ENCODE results near the gene LIX1L. TPM values are rescaled to one million over a fixed set of nuclear protein-coding genes. Genes with fewer than 3 reads are reported as not detected.
A peak's percentile ranks its signal among the peaks of the same experiment; 100 is the strongest.

The LIX1L gene
- total RNA-seq, 1 donor from 2014 or later, result 52.2 TPM

DNA sequence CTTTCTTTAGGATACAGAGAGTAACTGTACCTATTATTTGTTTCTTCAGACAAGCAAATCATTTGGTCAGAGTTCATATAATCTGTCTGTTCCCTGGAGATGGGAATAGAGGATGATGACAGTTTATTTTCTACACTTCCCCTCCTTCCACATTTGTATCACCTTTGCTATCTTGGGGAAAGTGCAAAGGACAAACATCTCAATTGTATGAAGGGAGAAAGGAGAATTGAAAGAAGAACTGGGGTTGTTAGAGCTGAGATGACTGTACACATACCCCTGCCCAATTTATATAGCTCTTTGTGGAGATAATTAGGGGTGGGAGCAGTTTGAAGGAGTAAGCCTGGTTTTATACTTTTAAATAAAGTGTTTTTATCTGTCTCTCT is 20.6 kb upstream of the LIX1L start:
- no peak for TF ChIP-seq CTCF (IDR thresholded peaks at IDR 0.05)
- no peaks in the 10 kb centered on the region for H3K36me3 Mint-ChIP-seq (ENCODE audit: unreplicated experiment)

GRCh38 chr1:145977486-145978470 is 20.0 kb upstream of the LIX1L start:
- Mint-ChIP-seq H3K27ac (ENCODE audit: unreplicated experiment) (no peak overlapping the region), H3K4me3 (ENCODE audit: unreplicated experiment) (peak overlapping the region; percentile 24), H3K9me3 (ENCODE audit: unreplicated experiment) (no peaks in the 10 kb centered on the region), H3K36me3 (ENCODE audit: unreplicated experiment) (no peaks in the 10 kb centered on the region), H3K27me3 (ENCODE audit: unreplicated experiment) (no peaks in the 10 kb centered on the region), H3K4me1 (ENCODE audit: unreplicated experiment) (peaks cover 6% of the 10 kb centered on the region)
- peak; percentile 88 for TF ChIP-seq CTCF (IDR thresholded peaks at IDR 0.05)
- DNase-seq (ENCODE audit: extremely low spot score, unreplicated experiment), result peak; percentile 87

More for the DNA sequence above, 20.6 kb upstream of the LIX1L start:
- no peaks in the 10 kb centered on the region for H3K9me3 Mint-ChIP-seq (ENCODE audit: unreplicated experiment)
- H3K4me3 Mint-ChIP-seq (ENCODE audit: unreplicated experiment), result no peak overlapping the region
- no peak for DNase-seq (ENCODE audit: extremely low spot score, unreplicated experiment)
- H3K4me1 Mint-ChIP-seq (ENCODE audit: unreplicated experiment), result peaks cover 6% of the 10 kb centered on the region
- no peaks in the 10 kb centered on the region for H3K27me3 Mint-ChIP-seq (ENCODE audit: unreplicated experiment)
- no peak overlapping the region for H3K27ac Mint-ChIP-seq (ENCODE audit: unreplicated experiment)

GRCh38 chr1:145977016-145977415 is 19.2 kb upstream of the LIX1L start:
- Mint-ChIP-seq H3K27ac (ENCODE audit: unreplicated experiment) (no peak overlapping the region), H3K4me3 (ENCODE audit: unreplicated experiment) (no peak overlapping the region), H3K9me3 (ENCODE audit: unreplicated experiment) (no peaks in the 10 kb centered on the region), H3K36me3 (ENCODE audit: unreplicated experiment) (no peaks in the 10 kb centered on the region), H3K27me3 (ENCODE audit: unreplicated experiment) (no peaks in the 10 kb centered on the region), H3K4me1 (ENCODE audit: unreplicated experiment) (peaks cover 10% of the 10 kb centered on the region)
- DNase-seq (ENCODE audit: extremely low spot score, unreplicated experiment), result no peak
- TF ChIP-seq CTCF (IDR thresholded peaks at IDR 0.05), result no peak

GRCh38 chr1:145975216-145975615 is 17.4 kb upstream of the LIX1L start:
- no peaks in the 10 kb centered on the region for H3K27me3 Mint-ChIP-seq (ENCODE audit: unreplicated experiment)
- H3K9me3 Mint-ChIP-seq (ENCODE audit: unreplicated experiment), result no peaks in the 10 kb centered on the region
- peaks cover 2% of the 10 kb centered on the region for H3K36me3 Mint-ChIP-seq (ENCODE audit: unreplicated experiment)
- no peak for TF ChIP-seq CTCF (IDR thresholded peaks at IDR 0.05)
- no peak for DNase-seq (ENCODE audit: extremely low spot score, unreplicated experiment)
- H3K27ac Mint-ChIP-seq (ENCODE audit: unreplicated experiment), result no peak overlapping the region
- H3K4me3 Mint-ChIP-seq (ENCODE audit: unreplicated experiment), result no peak overlapping the region
- H3K4me1 Mint-ChIP-seq (ENCODE audit: unreplicated experiment), result peaks cover 10% of the 10 kb centered on the region

GRCh38 chr1:145974721-145975120 is 16.9 kb upstream of the LIX1L start:
- DNase-seq (ENCODE audit: extremely low spot score, unreplicated experiment), result no peak
- Mint-ChIP-seq H3K9me3 (ENCODE audit: unreplicated experiment) (no peaks in the 10 kb centered on the region), H3K27ac (ENCODE audit: unreplicated experiment) (no peak overlapping the region), H3K36me3 (ENCODE audit: unreplicated experiment) (peaks cover 2% of the 10 kb centered on the region), H3K4me3 (ENCODE audit: unreplicated experiment) (no peak overlapping the region), H3K4me1 (ENCODE audit: unreplicated experiment) (peaks cover 10% of the 10 kb centered on the region), H3K27me3 (ENCODE audit: unreplicated experiment) (no peaks in the 10 kb centered on the region)
- TF ChIP-seq CTCF (IDR thresholded peaks at IDR 0.05), result no peak

All from osteocyte (in vitro differentiated cells).